ENCODE measurements around the gene CD300C.
"Not testable (repeated sequence)": the region's sequence is repeated elsewhere in the genome, so short reads cannot be mapped to it uniquely, and the experiment has no call there.

CD300C gene

GRCh38 chr17:74508156-74508555, 37.8 kb downstream of the CD300C start:
- DNase-seq, result no peak

- DNase-seq, result not testable (repeated sequence)
Measured at GRCh38 chr17:74503949-74504348, 42.0 kb downstream of the CD300C start.

- DNase-seq, result no peak
Measured at GRCh38 chr17:74502861-74503260, 43.1 kb downstream of the CD300C start.

GRCh38 chr17:74499992-74500391, 45.9 kb downstream of the CD300C start:
- no peak for DNase-seq

- DNase-seq, result no peak
Measured at GRCh38 chr17:74497471-74497870, 48.4 kb downstream of the CD300C start.

- peak; percentile 83 for DNase-seq
Measured at GRCh38 chr17:74493331-74493833, 52.5 kb downstream of the CD300C start.

GRCh38 chr17:74491626-74492025, 54.3 kb downstream of the CD300C start:
- DNase-seq, result no peak
